HEK293 (cell line): ENCODE data around the gene SIRPA.

Source experiments
- CTCF ChIP-seq: fragments of 450-650 bp; formaldehyde crosslinking; IDR thresholded peaks from 2 replicates; pipeline ENCODE4 v1.5.1; 2016; ENCODE audit warnings: missing biosample characterization, missing genetic modification characterization
- ZBTB6 ChIP-seq: fragments of 450-650 bp; formaldehyde crosslinking; IDR thresholded peaks from 2 replicates; pipeline ENCODE4 v1.5.1; 2017; ENCODE audit warnings: missing biosample characterization, missing genetic modification characterization
- ZFP3 ChIP-seq: fragments of 450-650 bp; formaldehyde crosslinking; IDR thresholded peaks from 2 replicates; pipeline ENCODE4 v1.5.1; 2016; ENCODE audit warnings: low read depth, missing biosample characterization, missing genetic modification characterization
- ZNF639 ChIP-seq: fragments of 450-650 bp; formaldehyde crosslinking; IDR thresholded peaks from 2 replicates; pipeline ENCODE4 v1.5.1; 2016; ENCODE audit warnings: missing biosample characterization, missing genetic modification characterization
- TF ChIP-seq, protein P1 (sequence below): fragments of 450-650 bp; formaldehyde crosslinking; IDR thresholded peaks from 2 replicates; pipeline ENCODE4 v1.5.1; 2017; ENCODE audit warnings: missing biosample characterization, mild to moderate bottlenecking, missing genetic modification characterization, moderate library complexity

GRCh38 chr20:1853473-1853872, 41.7 kb upstream of the SIRPA start:
- TF ChIP-seq ZBTB6 (tag by site-specific recombination) (no peak), ZFP3 (tag by site-specific recombination) (no peak), CTCF (tag by site-specific recombination) (no peak), ZNF639 (tag by site-specific recombination) (no peak)
- TF ChIP-seq, protein P1, sequence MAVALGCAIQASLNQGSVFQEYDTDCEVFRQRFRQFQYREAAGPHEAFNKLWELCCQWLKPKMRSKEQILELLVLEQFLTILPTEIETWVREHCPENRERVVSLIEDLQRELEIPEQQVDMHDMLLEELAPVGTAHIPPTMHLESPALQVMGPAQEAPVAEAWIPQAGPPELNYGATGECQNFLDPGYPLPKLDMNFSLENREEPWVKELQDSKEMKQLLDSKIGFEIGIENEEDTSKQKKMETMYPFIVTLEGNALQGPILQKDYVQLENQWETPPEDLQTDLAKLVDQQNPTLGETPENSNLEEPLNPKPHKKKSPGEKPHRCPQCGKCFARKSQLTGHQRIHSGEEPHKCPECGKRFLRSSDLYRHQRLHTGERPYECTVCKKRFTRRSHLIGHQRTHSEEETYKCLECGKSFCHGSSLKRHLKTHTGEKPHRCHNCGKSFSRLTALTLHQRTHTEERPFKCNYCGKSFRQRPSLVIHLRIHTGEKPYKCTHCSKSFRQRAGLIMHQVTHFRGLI: no peak
